GM18505 (cell line): ENCODE measurements around the gene RSBN1.

Experiments
- ATAC-seq: cut with Tn5 transposase; IDR thresholded peaks from one replicate; pipeline ENCODE4 v1.9.1; 2021; ENCODE audit not compliant: unreplicated experiment
- POLR2A ChIP-seq: IDR thresholded peaks from 4 replicates; pipeline ENCODE4 v1.6.1; 2011; ENCODE audit warnings: borderline replicate concordance; ENCODE audit not compliant: insufficient read depth, insufficient read length; ENCODE audit errors: extremely low read depth

RSBN1 gene

DNA sequence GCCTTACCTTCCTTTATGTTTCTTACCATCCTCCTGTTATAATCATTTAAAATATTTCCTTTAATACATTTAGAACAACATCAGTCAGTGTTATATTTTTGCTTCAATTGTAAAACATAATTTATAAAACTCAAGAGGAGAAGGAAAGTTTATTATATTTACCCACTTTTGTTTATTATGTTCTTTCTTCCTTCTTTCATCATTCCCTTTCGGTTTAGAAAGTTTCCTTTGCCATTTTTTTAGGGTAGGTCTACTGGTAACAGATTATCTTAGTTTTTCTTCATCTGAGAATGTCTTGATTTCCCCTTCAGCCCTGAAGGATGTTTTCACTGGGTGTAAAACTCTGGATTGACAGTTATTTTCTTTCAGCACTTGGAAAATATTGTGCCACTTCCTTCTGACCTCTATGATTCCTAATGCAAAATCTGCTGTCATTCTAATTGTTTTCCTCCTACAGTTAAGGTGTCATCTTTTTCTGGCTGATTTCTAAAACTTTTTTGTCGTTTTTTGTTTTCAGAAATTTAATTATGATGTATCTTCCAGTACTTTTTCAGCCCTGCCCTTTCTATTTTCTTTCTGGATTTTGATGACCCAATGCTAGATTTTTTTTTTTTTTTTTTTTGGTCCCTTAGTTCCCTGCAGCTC is 34.2 kb upstream of the RSBN1 start:
- TF ChIP-seq POLR2A, result no peak
- ATAC-seq, result no peak

DNA sequence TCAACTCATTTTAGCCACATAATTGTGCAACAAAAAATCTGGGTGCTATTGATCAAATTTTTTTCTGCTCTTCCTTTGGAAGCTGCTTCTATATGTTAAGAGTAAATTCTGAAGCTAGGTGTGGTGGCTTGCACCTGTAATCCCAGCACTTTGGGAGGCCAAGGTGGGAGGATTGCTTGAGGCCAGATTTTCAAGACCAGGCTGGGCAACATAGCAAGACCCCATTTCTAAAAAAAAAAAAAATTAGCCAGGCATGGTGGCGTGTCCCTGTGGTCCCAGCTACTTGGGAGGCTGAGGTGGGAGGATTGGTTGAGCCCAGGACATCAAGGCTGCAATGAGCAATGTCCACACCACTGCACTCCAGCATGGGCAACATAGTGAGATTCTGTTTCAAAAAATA is 24.3 kb upstream of the RSBN1 start:
- ATAC-seq, result no peak
- no peak for TF ChIP-seq POLR2A

DNA sequence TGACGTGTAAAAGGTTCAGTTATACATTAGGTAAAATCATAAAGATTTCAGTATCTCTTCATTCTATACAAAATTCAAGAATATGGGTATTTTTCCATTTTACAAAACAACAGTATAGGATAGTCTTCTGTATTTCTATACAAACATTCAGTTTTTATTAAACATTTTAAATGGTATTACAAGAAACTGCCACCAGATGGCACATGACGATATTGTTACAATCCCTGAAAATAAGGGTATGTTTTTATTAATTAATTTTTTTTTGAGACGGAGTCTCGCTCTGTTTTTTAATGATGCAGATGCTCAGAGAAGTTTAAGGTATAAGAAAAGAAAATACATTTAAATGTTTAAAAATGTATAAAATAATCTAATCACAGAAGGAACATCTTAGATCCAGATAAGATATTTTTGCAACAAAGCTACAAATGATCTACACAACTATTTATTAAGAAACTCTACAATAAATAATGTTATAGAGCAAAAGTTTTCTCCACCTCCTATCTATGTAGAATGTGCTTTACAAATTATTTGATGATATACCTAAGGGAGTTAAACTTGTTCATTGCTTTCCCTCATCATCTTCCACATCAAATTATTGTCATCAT is 23.5 kb upstream of the RSBN1 start:
- no peak for TF ChIP-seq POLR2A
- ATAC-seq, result no peak

DNA sequence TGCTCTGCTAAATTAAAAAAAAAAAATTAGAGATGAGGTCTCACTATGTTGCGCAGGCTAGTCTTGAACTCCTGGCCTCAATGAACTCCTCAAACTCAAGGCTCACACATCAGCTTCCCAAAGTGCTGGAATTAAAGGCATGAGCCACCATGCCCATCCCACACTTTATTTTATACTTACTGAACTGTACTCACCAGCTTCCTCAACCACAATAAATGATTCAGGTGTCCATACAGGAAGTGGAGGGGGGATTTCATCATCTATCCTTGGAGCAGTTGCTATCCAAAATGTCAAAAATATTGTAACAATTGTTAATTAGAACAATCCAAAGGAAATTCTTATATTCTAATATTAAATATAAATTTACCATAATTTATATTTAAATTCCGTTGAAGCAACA is 22.4 kb upstream of the RSBN1 start:
- TF ChIP-seq POLR2A, result no peak

DNA sequence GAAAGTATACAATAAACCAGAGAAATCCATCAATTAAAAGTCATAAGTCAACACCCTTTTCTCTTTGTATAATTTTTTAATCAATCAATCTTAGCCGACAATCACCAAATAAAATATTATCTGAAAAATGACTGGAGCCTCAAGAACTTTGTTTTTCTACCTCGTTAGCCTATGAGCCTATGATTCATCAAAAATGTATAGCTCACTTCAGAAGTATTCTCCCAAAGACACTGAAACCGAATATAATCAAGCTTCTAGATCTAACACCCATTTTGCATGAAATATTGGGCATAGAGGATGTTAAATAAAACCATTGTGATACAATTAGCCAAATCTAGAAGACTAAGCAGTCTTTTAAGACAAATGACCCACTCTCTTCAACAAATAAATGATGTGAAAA is 17.8 kb upstream of the RSBN1 start:
- no peak for TF ChIP-seq POLR2A
- no peak for ATAC-seq

More for the DNA sequence above, 22.4 kb upstream of the RSBN1 start:
- no peak for ATAC-seq

DNA sequence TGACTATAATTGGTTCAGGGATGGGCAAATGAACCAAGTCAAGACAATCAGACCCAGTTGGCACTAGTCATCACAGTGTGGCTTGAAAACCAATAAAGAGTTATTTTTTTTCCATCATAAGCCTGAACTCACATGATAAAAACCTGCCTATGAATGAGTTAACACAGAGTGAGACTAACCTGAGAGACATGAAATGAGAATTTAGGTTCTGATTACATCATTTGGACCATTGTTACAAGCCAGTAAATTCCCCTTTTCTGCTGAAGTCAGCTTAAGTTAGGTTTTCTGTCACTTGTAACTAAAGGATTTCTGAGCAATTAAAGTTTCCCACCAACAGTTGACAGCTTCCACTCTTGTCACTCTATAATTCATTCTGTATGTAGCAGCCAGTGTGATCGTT is 9.6 kb upstream of the RSBN1 start:
- TF ChIP-seq POLR2A, result no peak
- ATAC-seq, result no peak

DNA sequence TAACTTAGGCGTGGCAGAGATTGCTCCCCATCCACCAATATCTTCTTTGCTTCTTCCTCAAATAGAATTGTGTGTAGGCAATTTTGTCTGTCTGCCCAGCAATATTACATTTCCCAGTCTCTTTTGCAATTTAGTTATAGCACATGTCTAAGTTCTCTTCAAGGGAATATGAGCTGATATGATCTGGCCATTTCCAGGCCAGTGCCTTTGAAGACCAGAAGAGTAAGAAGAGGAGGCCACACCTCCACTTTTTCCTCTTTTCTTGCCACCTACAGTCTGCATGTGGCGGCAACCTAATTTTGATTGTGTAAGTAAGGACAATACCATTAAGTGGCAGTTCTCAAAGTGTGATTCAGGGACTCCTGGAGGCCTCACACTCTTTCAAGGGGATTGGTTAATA is 6.3 kb upstream of the RSBN1 start:
- no peak for TF ChIP-seq POLR2A
- ATAC-seq, result no peak

DNA sequence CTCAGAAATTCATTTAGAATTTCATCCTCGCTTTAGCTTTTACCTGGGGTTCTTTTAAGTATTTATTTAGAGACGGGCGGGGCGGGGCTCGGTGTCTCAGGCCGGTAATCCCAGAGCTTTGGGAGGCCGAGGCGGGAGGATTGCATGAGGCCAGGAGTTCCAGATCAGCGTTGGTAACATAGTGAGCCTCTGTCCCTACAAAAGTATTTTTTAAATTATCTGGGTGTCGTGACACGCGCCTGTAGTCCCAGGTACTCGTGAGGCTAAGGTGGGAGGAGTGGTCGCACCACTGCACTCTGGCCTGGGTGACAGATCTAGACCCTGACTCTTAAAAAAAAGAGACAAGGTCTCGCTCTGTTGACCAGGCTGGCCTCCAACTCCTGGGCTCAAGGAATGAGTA is 942 bp upstream of the RSBN1 start:
- no peak for TF ChIP-seq POLR2A
- ATAC-seq, result no peak

DNA sequence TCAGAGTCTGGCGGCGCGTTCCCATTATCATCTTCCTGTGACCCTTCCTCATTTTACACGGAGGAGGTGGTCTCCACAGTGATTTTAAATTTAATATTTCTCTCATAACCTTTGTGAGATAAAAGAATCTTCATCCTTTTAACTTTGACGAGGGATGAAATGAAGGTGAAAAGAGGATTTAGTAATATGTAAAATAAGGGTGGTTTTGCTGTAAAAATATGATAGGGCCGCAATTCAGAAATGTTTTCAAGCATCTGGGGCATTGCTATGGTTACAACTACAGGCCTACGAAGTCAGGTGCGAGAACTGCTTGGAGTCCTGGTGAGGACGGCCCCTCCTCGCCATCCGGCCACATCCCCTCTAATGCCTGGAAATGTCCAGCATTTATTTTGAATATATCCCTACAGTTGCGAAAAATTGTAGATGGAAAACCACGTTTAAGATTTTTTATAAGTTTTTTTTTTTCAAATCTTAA is 422 bp upstream of the RSBN1 start:
- no peak for ATAC-seq
- TF ChIP-seq POLR2A, result no peak

DNA sequence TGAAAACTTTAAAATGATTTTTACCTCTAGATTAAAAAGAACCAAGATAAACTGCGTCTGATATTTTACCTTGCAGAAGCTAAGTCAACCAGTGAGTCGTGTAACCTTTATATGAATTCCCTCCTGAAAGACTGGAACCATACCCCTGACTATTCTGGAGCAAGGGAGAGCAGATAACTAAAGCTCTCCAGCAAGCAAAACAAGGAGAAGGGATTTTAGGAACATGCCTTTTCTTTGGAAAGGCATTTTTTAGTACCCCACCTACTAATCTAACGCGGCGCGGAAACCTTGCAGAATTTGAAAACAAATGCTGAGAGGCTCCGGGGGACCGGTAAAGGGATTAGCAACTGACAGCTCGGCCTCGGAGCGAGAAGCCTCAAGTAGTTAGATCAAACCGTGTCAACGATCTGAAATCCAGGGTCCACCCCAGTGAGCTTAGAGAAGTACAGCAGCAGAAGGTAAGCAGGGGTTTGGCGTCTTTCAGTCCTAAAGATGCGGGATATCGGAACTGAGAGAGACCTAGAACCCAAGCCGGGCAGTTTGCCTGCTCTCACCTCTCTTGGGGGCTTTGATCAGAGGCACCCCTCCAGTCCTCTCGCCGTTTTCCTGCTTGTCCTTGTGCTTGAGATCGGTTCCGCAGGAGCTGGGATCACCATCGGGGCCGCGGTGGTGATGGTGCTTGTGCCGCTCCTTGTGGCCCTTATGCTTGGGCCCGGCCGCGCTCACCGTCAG is 954 bp downstream of the RSBN1 start:
- no peak for TF ChIP-seq POLR2A
- ATAC-seq, result no peak

DNA sequence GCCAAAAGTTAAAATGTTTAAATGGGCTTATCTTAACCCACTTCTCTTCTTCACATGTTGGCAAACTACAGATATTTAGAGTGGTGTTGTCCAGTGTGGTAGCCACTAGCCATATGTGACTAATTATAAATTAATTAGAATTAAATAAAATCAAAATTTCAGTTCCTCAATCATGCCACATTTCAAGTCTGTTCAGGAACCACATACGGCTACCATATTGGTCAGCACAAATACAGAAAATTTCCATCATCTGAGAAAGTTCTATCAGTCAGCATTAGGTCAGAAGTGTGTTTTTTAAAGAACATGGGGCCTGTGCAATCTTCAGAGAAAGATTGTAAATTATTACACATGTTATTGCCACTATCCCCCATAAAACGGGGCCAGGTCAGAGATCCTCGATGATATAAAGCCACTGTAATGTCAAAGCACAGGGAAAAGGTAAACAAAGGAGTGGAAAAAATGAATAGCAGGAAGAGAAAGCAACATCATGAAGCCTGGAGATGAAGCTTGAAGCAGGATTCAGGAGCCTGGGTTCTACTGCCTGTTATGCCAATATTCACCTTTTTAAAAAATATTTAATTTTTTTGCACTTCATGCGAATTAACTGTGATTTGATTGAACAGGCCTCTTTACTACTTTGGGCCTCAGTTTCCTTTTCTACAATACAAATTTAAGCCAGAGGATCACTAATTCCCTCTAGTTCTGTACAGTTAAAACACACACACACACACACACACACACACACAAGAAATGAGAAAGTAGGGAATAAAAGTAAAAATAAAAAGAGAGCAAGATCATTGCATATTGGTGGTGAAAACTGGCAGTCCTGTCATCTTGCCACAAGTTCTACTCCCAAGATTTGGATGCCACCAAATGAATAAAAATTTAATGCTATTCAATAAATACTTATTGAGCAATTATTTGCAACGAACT is 2.3 kb downstream of the RSBN1 start:
- no peak for ATAC-seq
- TF ChIP-seq POLR2A, result no peak

DNA sequence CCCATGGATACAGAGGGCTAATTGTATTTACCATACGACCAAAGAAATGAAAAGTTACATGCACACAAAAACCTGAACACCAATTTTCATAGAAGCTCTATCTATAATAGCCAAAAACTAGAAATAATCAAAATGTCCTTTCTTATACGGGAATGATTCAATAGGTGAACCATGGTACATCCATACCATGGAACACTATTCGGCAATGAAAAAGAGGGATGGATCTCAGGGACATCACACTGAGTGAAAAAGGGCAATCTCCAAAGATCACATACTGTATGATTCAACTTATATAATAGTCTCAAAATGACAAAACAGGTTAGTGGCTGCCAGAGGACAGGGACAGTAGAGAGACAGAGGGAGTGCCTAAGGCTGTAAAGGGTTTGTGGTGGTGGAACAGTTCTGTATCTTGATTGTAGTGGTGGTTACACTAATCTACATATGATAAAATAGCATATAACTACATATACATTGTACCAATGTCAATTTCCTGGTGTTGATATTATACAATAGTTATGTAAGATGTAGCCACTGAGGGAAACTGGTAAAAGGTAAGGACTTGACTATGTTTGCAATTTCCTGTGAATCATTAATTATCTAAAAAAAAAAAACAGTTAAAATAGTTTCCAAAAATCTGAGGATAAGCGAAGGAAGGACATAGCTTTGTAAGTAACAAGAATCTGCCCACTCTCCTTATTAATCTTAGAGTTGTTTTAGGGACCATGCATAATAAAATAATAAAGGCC is 3.7 kb downstream of the RSBN1 start:
- no peak for TF ChIP-seq POLR2A
- no peak for ATAC-seq
